Keratinocyte (primary cell): ENCODE results near the gene HORMAD2. TPM values are rescaled to one million over a fixed set of nuclear protein-coding genes. Genes with fewer than 3 reads are reported as not detected.

ENCODE experiments used
- DNase-seq: peaks from one replicate; pipeline ENCODE4 v3.0.0-alpha.2; 2011; ENCODE audit warnings: low read depth, missing footprints, low spot score
- FAIRE-seq: peaks from 2 replicates; lab custom pipeline; 2011; peaks lifted over from hg19 to GRCh38; lab: Jason Lieb, UNC
- H2AFZ ChIP-seq: 2 replicates; pipeline ENCODE4 v1.6.0; 2012; ENCODE audit warnings: low read length, control low read depth, inconsistent platforms; ENCODE audit not compliant: control insufficient read depth
- H3K27ac ChIP-seq: 2 replicates; pipeline ENCODE4 v1.5.1; 2011; ENCODE audit warnings: low read length; ENCODE audit not compliant: control insufficient read depth, insufficient read depth
- H3K27me3 ChIP-seq: 3 replicates; pipeline ENCODE4 v1.6.0; 2011; ENCODE audit warnings: low read length; ENCODE audit not compliant: control insufficient read depth, insufficient read depth; ENCODE audit errors: extremely low read depth
- H3K36me3 ChIP-seq, 2 experiments: 2 replicates in 1 of 2; 3 replicates in 1 of 2; pipeline ENCODE4 v1.5.1; 2011; ENCODE audit warnings: low read length in 2 of 2, mild to moderate bottlenecking in 1 of 2; ENCODE audit not compliant: control insufficient read depth in 2 of 2, insufficient read depth in 2 of 2; ENCODE audit errors: extremely low read depth in 1 of 2
- H3K4me1 ChIP-seq: 3 replicates; pipeline ENCODE4 v1.5.1; 2011; ENCODE audit warnings: low read length; ENCODE audit not compliant: control insufficient read depth, insufficient read depth; ENCODE audit errors: extremely low read depth
- H3K4me2 ChIP-seq: 3 replicates; pipeline ENCODE4 v1.6.0; 2011; ENCODE audit warnings: low read depth, low read length; ENCODE audit not compliant: control insufficient read depth, insufficient read depth; ENCODE audit errors: extremely low read depth
- H3K4me3 ChIP-seq, 3 experiments: fragments of 200-600 bp in 1 of 3; sonication (generic) in 1 of 3; 2 replicates in 2 of 3; 3 replicates in 1 of 3; pipeline ENCODE4 v1.5.1; 2011 to 2016; ENCODE audit warnings: low read length in 3 of 3, mild to moderate bottlenecking in 3 of 3, control low read depth in 2 of 3, inconsistent platforms in 1 of 3, low read depth in 1 of 3, mixed read lengths in 1 of 3, mixed run types in 1 of 3, moderate library complexity in 1 of 3; ENCODE audit not compliant: control insufficient read depth in 2 of 3, insufficient read depth in 2 of 3; ENCODE audit errors: extremely low read depth in 1 of 3
- H3K79me2 ChIP-seq: 2 replicates; pipeline ENCODE4 v1.6.0; 2012; ENCODE audit warnings: low read length; ENCODE audit not compliant: control insufficient read depth, insufficient read depth
- H3K9ac ChIP-seq: 3 replicates; pipeline ENCODE4 v1.6.0; 2011; ENCODE audit warnings: low read length; ENCODE audit not compliant: control insufficient read depth, insufficient read depth; ENCODE audit errors: extremely low read depth
- H3K9me1 ChIP-seq: 3 replicates; pipeline ENCODE4 v1.6.0; 2011; ENCODE audit warnings: low read length; ENCODE audit not compliant: control insufficient read depth, insufficient read depth; ENCODE audit errors: extremely low read depth
- H3K9me3 ChIP-seq: 2 replicates; pipeline ENCODE4 v1.5.1; 2012; ENCODE audit warnings: low read depth, low read length; ENCODE audit not compliant: control insufficient read depth
- H4K20me1 ChIP-seq: 3 replicates; pipeline ENCODE4 v1.6.0; 2011; ENCODE audit warnings: low read length; ENCODE audit not compliant: control insufficient read depth, insufficient read depth; ENCODE audit errors: extremely low read depth
- EZH2 ChIP-seq: IDR thresholded peaks from one replicate; pipeline ENCODE4 v1.6.1; 2012; ENCODE audit warnings: inconsistent platforms, mild to moderate bottlenecking, low read length, moderate library complexity
- dilution Hi-C: fragments of 300-500 bp; cut with MboI; formaldehyde crosslinking; loops from one replicate; pipeline ENCODE4 v1.7.0; 2020; ENCODE audit warnings: low sequenced_read_pairs; ENCODE audit not compliant: extremely low pct_ligation_motif_present
- polyA plus RNA-seq, 5 experiments: library from polyadenylated mRNA; depleted of rRNA in 3 of 5; stranded (reverse) in 3 of 5; stranded (forward) in 1 of 5; unstranded in 1 of 5; fragments of >200 nt; gene quantifications; 1 replicate in 1 of 5; 2 replicates in 3 of 5; 3 replicates in 1 of 5; pipeline versions ENCODE4 v1.2.1 to v1.2.3, GENCODE V29; 2011 to 2012; ENCODE audit warnings: missing spikeins in 2 of 5, low read depth in 1 of 5, low replicate concordance in 1 of 5
- TF ChIP-seq, protein P1 (sequence below), 3 experiments: IDR thresholded peaks in 1 of 3; conservative IDR thresholded peaks in 1 of 3; optimal IDR thresholded peaks in 1 of 3; 2 replicates in 2 of 3; 3 replicates in 1 of 3; pipeline versions ENCODE3 to v1.5.1; 2011; ENCODE audit warnings: low read length in 3 of 3, mild to moderate bottlenecking in 3 of 3, moderate library complexity in 2 of 3, control low read depth in 1 of 3, inconsistent platforms in 1 of 3; ENCODE audit not compliant: insufficient read depth in 2 of 3; ENCODE audit errors: extremely low read depth in 1 of 3

HORMAD2 gene
- polyA plus RNA-seq, 1 donor (not counting 4 experiments of a cell fraction or from before 2014, with no cell fraction given) = not detected

DNA sequence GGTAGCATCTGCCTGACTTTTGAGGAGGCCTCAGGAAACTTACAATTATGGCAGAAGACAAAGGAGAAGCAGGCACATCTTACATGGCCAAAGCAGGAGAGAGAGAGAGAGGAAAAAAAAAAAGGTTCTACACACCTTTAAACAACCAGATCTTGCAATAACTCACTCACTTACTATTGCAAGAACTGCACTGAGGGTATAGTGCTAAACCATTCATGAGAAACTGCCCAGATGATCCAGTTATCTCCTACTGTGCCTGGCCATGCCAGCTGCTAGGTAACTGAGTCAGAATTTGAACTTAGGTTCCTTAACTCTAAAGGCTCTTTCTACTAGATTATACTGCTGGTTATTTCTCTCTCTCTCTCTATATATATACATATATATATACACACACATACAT lies 7.3 kb downstream of the HORMAD2 start:
- H3K9me3 ChIP-seq = no peaks in the 10 kb centered on the region
- TF ChIP-seq, protein P1, sequence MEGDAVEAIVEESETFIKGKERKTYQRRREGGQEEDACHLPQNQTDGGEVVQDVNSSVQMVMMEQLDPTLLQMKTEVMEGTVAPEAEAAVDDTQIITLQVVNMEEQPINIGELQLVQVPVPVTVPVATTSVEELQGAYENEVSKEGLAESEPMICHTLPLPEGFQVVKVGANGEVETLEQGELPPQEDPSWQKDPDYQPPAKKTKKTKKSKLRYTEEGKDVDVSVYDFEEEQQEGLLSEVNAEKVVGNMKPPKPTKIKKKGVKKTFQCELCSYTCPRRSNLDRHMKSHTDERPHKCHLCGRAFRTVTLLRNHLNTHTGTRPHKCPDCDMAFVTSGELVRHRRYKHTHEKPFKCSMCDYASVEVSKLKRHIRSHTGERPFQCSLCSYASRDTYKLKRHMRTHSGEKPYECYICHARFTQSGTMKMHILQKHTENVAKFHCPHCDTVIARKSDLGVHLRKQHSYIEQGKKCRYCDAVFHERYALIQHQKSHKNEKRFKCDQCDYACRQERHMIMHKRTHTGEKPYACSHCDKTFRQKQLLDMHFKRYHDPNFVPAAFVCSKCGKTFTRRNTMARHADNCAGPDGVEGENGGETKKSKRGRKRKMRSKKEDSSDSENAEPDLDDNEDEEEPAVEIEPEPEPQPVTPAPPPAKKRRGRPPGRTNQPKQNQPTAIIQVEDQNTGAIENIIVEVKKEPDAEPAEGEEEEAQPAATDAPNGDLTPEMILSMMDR (optimal IDR thresholded peaks at IDR 0.05 in 1 of 3, IDR thresholded peaks at IDR 0.05 in 1 of 3, conservative IDR thresholded peaks at IDR 0.05 in 1 of 3; ENCODE audit: extremely low read depth in 1 of 3, insufficient read depth in 2 of 3, low read length in 3 of 3) = no peak
- no peak for TF ChIP-seq EZH2
- H3K79me2 ChIP-seq = no peaks in the 10 kb centered on the region
- H3K27me3 ChIP-seq = no peaks in the 10 kb centered on the region
- no peak overlapping the region for H3K27ac ChIP-seq
- no peak overlapping the region for H3K4me3 ChIP-seq
- H3K36me3 ChIP-seq = no peaks in the 10 kb centered on the region
- no peak overlapping the region for H2AFZ ChIP-seq
- H3K4me1 ChIP-seq = peaks cover 4% of the 10 kb centered on the region
- DNase-seq (no peak), FAIRE-seq (no peak)
- no peak overlapping the region for H3K9ac ChIP-seq
- H3K4me2 ChIP-seq = no peak overlapping the region
- H4K20me1 ChIP-seq = no peaks in the 10 kb centered on the region
- no peaks in the 10 kb centered on the region for H3K9me1 ChIP-seq
- dilution Hi-C loops = no loop called here

DNA sequence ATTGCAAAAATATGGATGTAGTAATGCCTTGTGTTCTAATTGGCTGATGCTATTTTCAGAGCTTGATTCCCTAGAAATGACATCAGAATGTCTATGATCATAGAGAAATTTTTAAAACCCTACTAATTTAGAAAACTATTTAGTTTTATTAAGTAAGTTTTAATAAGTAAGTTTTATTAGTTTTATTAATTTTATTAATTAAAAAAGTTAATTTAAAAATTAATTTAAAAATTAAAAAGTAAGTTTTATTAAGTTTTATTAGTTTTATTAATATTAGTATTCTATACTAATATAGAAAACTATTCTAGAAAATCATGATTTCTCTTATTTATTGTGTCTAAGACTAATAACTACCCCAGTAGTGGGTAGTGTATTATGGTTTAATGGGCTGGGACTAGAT lies 8.2 kb downstream of the HORMAD2 start:
- Histone ChIP-seq H3K4me3 (no peak overlapping the region), H2AFZ (no peak overlapping the region), H3K9ac (no peak overlapping the region), H3K4me1 (peaks cover 4% of the 10 kb centered on the region), H3K9me1 (no peaks in the 10 kb centered on the region), H3K27ac (no peak overlapping the region), H3K4me2 (no peak overlapping the region), H3K27me3 (no peaks in the 10 kb centered on the region), H3K79me2 (no peaks in the 10 kb centered on the region), H4K20me1 (no peaks in the 10 kb centered on the region), H3K36me3 (no peaks in the 10 kb centered on the region), H3K9me3 (no peaks in the 10 kb centered on the region)
- FAIRE-seq (no peak), DNase-seq (no peak)
- no peak for TF ChIP-seq EZH2
- TF ChIP-seq, protein P1 (optimal IDR thresholded peaks at IDR 0.05 in 1 of 3, IDR thresholded peaks at IDR 0.05 in 1 of 3, conservative IDR thresholded peaks at IDR 0.05 in 1 of 3; ENCODE audit: extremely low read depth in 1 of 3, insufficient read depth in 2 of 3, low read length in 3 of 3) = no peak
- dilution Hi-C loops = no loop called here
